T47D (cell line): ENCODE results near the gene AAR2.
A peak's percentile ranks its signal among the peaks of the same experiment; 100 is the strongest.

ENCODE experiments used
- DNase-seq, 2 experiments: peaks; one replicate each; pipeline versions ENCODE4 v3.0.0 to v3.0.0-alpha.2; 2011 to 2012; ENCODE audit warnings: low read depth in 1 of 2, low spot score in 1 of 2
- JUND ChIP-seq: IDR thresholded peaks from 2 replicates; pipeline ENCODE4 v1.6.1; 2012; ENCODE audit warnings: low read depth
- in situ Hi-C: cut with HindIII; loops from 2 replicates; pipeline ENCODE4 v1.10.0; 2016; ENCODE audit warnings: low sequenced_read_pairs, low pct_unique_long_range_greater_than_20kb

AAR2 gene

GRCh38 chr20:36235892-36236785, at the start of gene AAR2:
TSS of gene AAR2 (plus strand) at chr20:36236478. CDS start at chr20:36239869, 3,391 bp downstream.
- peak; percentile 53 to 88 for DNase-seq
- in situ Hi-C loops: no loop called here
- TF ChIP-seq JUND: no peak

GRCh38 chr20:36193977-36194712, 42.1 kb upstream of the AAR2 start:
- in situ Hi-C loops: no loop called here
- no peak for TF ChIP-seq JUND

GRCh38 chr20:36196676-36197075, 39.6 kb upstream of the AAR2 start:
- DNase-seq: no peak
- in situ Hi-C loops: no loop called here
- TF ChIP-seq JUND: no peak

More at GRCh38 chr20:36193977-36194712, 42.1 kb upstream of the AAR2 start:
- DNase-seq: no peak

GRCh38 chr20:36197271-36197670, 39.0 kb upstream of the AAR2 start:
- in situ Hi-C loops: no loop called here
- no peak for TF ChIP-seq JUND
- DNase-seq: no peak

- in situ Hi-C loops: no loop called here
- peak; percentile 88 to 92 for DNase-seq
- no peak for TF ChIP-seq JUND
These were observed 36.7 kb upstream of the AAR2 start for GRCh38 chr20:36199345-36200257.

GRCh38 chr20:36200451-36200850, 35.8 kb upstream of the AAR2 start:
- no peak for DNase-seq
- no peak for TF ChIP-seq JUND
- in situ Hi-C loops: no loop called here

GRCh38 chr20:36201198-36201597, 35.1 kb upstream of the AAR2 start:
- in situ Hi-C loops: no loop called here
- no peak for DNase-seq

GRCh38 chr20:36202891-36203338, 33.4 kb upstream of the AAR2 start:
- peak; percentile 66 to 82 for DNase-seq
- no peak for TF ChIP-seq JUND
- in situ Hi-C loops: no loop called here

More at GRCh38 chr20:36201198-36201597, 35.1 kb upstream of the AAR2 start:
- TF ChIP-seq JUND: no peak

- TF ChIP-seq JUND: no peak
- in situ Hi-C loops: no loop called here
- no peak for DNase-seq
These were observed 32.4 kb upstream of the AAR2 start for GRCh38 chr20:36203861-36204260.

- no peak for DNase-seq
- TF ChIP-seq JUND: no peak
- in situ Hi-C loops: no loop called here
These were observed 31.3 kb upstream of the AAR2 start for GRCh38 chr20:36205026-36205425.

- DNase-seq: no peak
- in situ Hi-C loops: no loop called here
- no peak for TF ChIP-seq JUND
These were observed 30.2 kb upstream of the AAR2 start for GRCh38 chr20:36206068-36206467.

- in situ Hi-C loops: no loop called here
- no peak for TF ChIP-seq JUND
- no peak for DNase-seq
These were observed 29.6 kb upstream of the AAR2 start for GRCh38 chr20:36206641-36207040.

- in situ Hi-C loops: no loop called here
- TF ChIP-seq JUND: no peak
- DNase-seq: no peak
These were observed 28.7 kb upstream of the AAR2 start for GRCh38 chr20:36207602-36208001.
